Activated naive CD4-positive, alpha-beta T cell treated with Interleukin-2 at 50 U/mL for 16 hours (primary cell): Measurements from ENCODE around the gene WNT7B.

Experiments used
- DNase-seq: peaks from one replicate; pipeline ENCODE4 v3.0.0-alpha.2; 2020

WNT7B gene

GRCh38 chr22:45994491-45995404 is 17.8 kb upstream of the WNT7B start:
- DNase-seq, result peak; percentile 81

GRCh38 chr22:45993841-45994240 is 16.9 kb upstream of the WNT7B start:
- DNase-seq, result no peak

GRCh38 chr22:45993143-45993692 is 16.3 kb upstream of the WNT7B start:
- DNase-seq, result no peak

GRCh38 chr22:45992737-45993136 is 15.8 kb upstream of the WNT7B start:
- no peak for DNase-seq

- no peak for DNase-seq
Observed at GRCh38 chr22:45991098-45991497, 14.1 kb upstream of the WNT7B start.

GRCh38 chr22:45987136-45987861 is 10.3 kb upstream of the WNT7B start:
- no peak for DNase-seq

GRCh38 chr22:45984316-45984916 is 7.5 kb upstream of the WNT7B start:
- DNase-seq, result no peak

GRCh38 chr22:45983797-45984196 is 6.8 kb upstream of the WNT7B start:
- DNase-seq, result no peak

GRCh38 chr22:45980761-45981160 is 3.8 kb upstream of the WNT7B start:
- DNase-seq, result no peak

GRCh38 chr22:45980268-45980570 is 3.3 kb upstream of the WNT7B start:
- no peak for DNase-seq

GRCh38 chr22:45978275-45978713 is 1.3 kb upstream of the WNT7B start:
- DNase-seq, result no peak

- peak; percentile 4 for DNase-seq
Observed at GRCh38 chr22:45977551-45978274, 751 bp upstream of the WNT7B start.

GRCh38 chr22:45976254-45977002 is 534 bp downstream of the WNT7B start:
- DNase-seq, result no peak

- no peak for DNase-seq
Observed at GRCh38 chr22:45975164-45976161, 1.5 kb downstream of the WNT7B start.

- DNase-seq, result no peak
Observed at GRCh38 chr22:45974498-45974897, 2.5 kb downstream of the WNT7B start.

- DNase-seq, result no peak
Observed at GRCh38 chr22:45972889-45973253, 4.1 kb downstream of the WNT7B start.

GRCh38 chr22:45972091-45972888 is 4.7 kb downstream of the WNT7B start:
- DNase-seq, result no peak

- DNase-seq, result no peak
Observed at GRCh38 chr22:45971408-45972028, 5.4 kb downstream of the WNT7B start.

GRCh38 chr22:45970705-45971407 is 6.1 kb downstream of the WNT7B start:
- no peak for DNase-seq
